A549 (cell line): ENCODE measurements around the gene PRDM10. TPM values are rescaled to one million over a fixed set of nuclear protein-coding genes. Genes with fewer than 3 reads are reported as not detected.

Experiments
- ATAC-seq, 2 experiments: fragments of 200-7000 bp in 1 of 2; fragments of >200 bp in 1 of 2; cut with Nextera tagmentation in 1 of 2; cut with Tn5 transposase in 1 of 2; 3 replicates each; pipeline versions ENCODE4 v1.8.0 to v1.9.1; 2018 to 2020; ENCODE audit warnings: mild to moderate bottlenecking in 1 of 2, moderate library complexity in 1 of 2
- CTCF ChIA-PET: fragments of 300-600 bp; sonication (Branson Sonifier 250); formaldehyde crosslinking; extraction: SDS; loops from one replicate; lab custom pipeline; 2021; ENCODE audit warnings: antibody characterized with exemption, inconsistent platforms; lab: Yijun Ruan, JAX
- POLR2A ChIA-PET: fragments of 350-600 bp; formaldehyde crosslinking; extraction: SDS; loops from one replicate; lab custom pipeline; 2021; ENCODE audit warnings: antibody characterized with exemption, inconsistent platforms; lab: Yijun Ruan, JAX
- DNase-seq, 2 experiments: peaks; one replicate each; pipeline versions ENCODE4 v3.0.0 to v3.0.0-alpha.2; 2011 to 2016; ENCODE audit warnings: low read depth in 1 of 2, low spot score in 1 of 2
- FAIRE-seq: peaks from 2 replicates; lab custom pipeline; 2011; peaks lifted over from hg19 to GRCh38; lab: Jason Lieb, UNC
- H3K27ac ChIP-seq, 2 experiments: fragments of >200 bp; sonication (Bioruptor Twin); formaldehyde crosslinking; 3 replicates each; pipeline ENCODE4 v1.5.1; 2016 to 2017
- H3K4me1 ChIP-seq: fragments of >200 bp; sonication (Bioruptor Twin); formaldehyde crosslinking; 3 replicates; pipeline ENCODE4 v1.6.1; 2016
- H3K4me2 ChIP-seq: fragments of >200 bp; sonication (Bioruptor Twin); formaldehyde crosslinking; 3 replicates; pipeline ENCODE4 v1.6.1; 2016
- H3K4me3 ChIP-seq: fragments of >200 bp; sonication (Bioruptor Twin); formaldehyde crosslinking; 3 replicates; pipeline ENCODE4 v1.5.1; 2016
- H3K9me3 ChIP-seq: fragments of >200 bp; sonication (Bioruptor Twin); formaldehyde crosslinking; 3 replicates; pipeline ENCODE4 v1.6.1; 2016
- CBX8 ChIP-seq: fragments of 200-600 bp; sonication (generic); IDR thresholded peaks from 2 replicates; pipeline ENCODE4 v1.6.1; 2016
- CEBPB ChIP-seq, 2 experiments: fragments of >200 bp in 1 of 2; sonication (Bioruptor Twin) in 1 of 2; formaldehyde crosslinking in 1 of 2; IDR thresholded peaks; 2 replicates each; pipeline ENCODE4 v1.6.1; 2012 to 2016
- CHD4 ChIP-seq: fragments of 200-600 bp; sonication (generic); IDR thresholded peaks from 2 replicates; pipeline ENCODE4 v1.6.1; 2016; ENCODE audit warnings: antibody characterized with exemption, mild to moderate bottlenecking, borderline replicate concordance
- FOSB ChIP-seq: fragments of 250-450 bp; sonication (Bioruptor Pico); IDR thresholded peaks from 2 replicates; pipeline ENCODE4 v1.5.0; 2020; ENCODE audit warnings: mild to moderate bottlenecking, moderate library complexity
- FOSL2 ChIP-seq, 2 experiments: fragments of 450-650 bp in 1 of 2; fragments of >200 bp in 1 of 2; sonication (Bioruptor Twin) in 1 of 2; formaldehyde crosslinking; IDR thresholded peaks; 2 replicates each; pipeline versions ENCODE4 v1.5.0 to v1.6.1; 2016 to 2020; ENCODE audit warnings: mild to moderate bottlenecking in 1 of 2, moderate library complexity in 1 of 2
- FOXS1 ChIP-seq: fragments of 250-450 bp; sonication (Bioruptor Pico); IDR thresholded peaks from 2 replicates; pipeline ENCODE4 v1.5.0; 2020; ENCODE audit warnings: mild to moderate bottlenecking, moderate library complexity
- HDAC2 ChIP-seq: fragments of 200-600 bp; sonication (generic); IDR thresholded peaks from 2 replicates; pipeline ENCODE4 v1.6.1; 2016
- KDM1A ChIP-seq: fragments of 200-600 bp; sonication (generic); IDR thresholded peaks from 2 replicates; pipeline ENCODE4 v1.6.1; 2016; ENCODE audit warnings: low read depth, mild to moderate bottlenecking
- MAFK ChIP-seq: fragments of 450-650 bp; IDR thresholded peaks from 2 replicates; pipeline ENCODE4 v1.6.1; 2014; ENCODE audit not compliant: partially characterized antibody
- NPAS2 ChIP-seq: fragments of 250-450 bp; sonication (Bioruptor Pico); IDR thresholded peaks from 2 replicates; pipeline ENCODE4 v1.8.0; 2022; ENCODE audit warnings: mild to moderate bottlenecking, moderate library complexity, borderline replicate concordance
- NR3C1 ChIP-seq: fragments of >200 bp; sonication (Bioruptor Twin); formaldehyde crosslinking; IDR thresholded peaks from 3 replicates; pipeline ENCODE4 v1.6.1; 2017
- PHF8 ChIP-seq: fragments of 200-600 bp; sonication (generic); IDR thresholded peaks from 2 replicates; pipeline ENCODE4 v1.6.1; 2016; ENCODE audit warnings: low read depth, mild to moderate bottlenecking, antibody characterized with exemption, moderate library complexity, borderline replicate concordance
- POLR2A ChIP-seq: IDR thresholded peaks from 2 replicates; pipeline ENCODE4 v1.6.1; 2012; ENCODE audit warnings: mild to moderate bottlenecking, low read length
- RARB ChIP-seq: fragments of 250-450 bp; sonication (Bioruptor Pico); IDR thresholded peaks from 2 replicates; pipeline ENCODE4 v1.8.0; 2021; ENCODE audit warnings: mild to moderate bottlenecking, moderate library complexity
- SREBF2 ChIP-seq: fragments of 450-650 bp; IDR thresholded peaks from 2 replicates; pipeline ENCODE4 v1.6.1; 2014; ENCODE audit warnings: mild to moderate bottlenecking, moderate library complexity
- TP53 ChIP-seq: fragments of 250-450 bp; sonication (Bioruptor Pico); IDR thresholded peaks from 2 replicates; pipeline ENCODE4 v1.5.0; 2021; ENCODE audit warnings: mild to moderate bottlenecking, moderate library complexity
- ZC3H11A ChIP-seq: fragments of 450-650 bp; IDR thresholded peaks from 2 replicates; pipeline ENCODE4 v1.6.1; 2014; ENCODE audit warnings: antibody characterized with exemption, mild to moderate bottlenecking
- ZSCAN20 ChIP-seq: fragments of 250-450 bp; sonication (Bioruptor Pico); IDR thresholded peaks from 2 replicates; pipeline ENCODE4 v1.8.0; 2022; ENCODE audit warnings: mild to moderate bottlenecking, moderate library complexity
- WGBS: methylation state at CpG from one replicate; pipeline ENCODE4 v1.1.6; 2017; ENCODE audit errors: missing lambda C conversion rate; 5-methylcytosine and 5-hydroxymethylcytosine counted together
- polyA plus RNA-seq, 4 experiments: library from polyadenylated mRNA; depleted of rRNA in 3 of 4; stranded (reverse); fragments of >200 nt; fragmentation: RNase III in 1 of 4; extraction: RNeasy Plus Mini Kit Qiagen cat#74134 plus additional on column Dnase treatment in 1 of 4; gene quantifications; 2 replicates in 3 of 4; 3 replicates in 1 of 4; pipeline ENCODE4 v1.2.3, GENCODE V29; 2011 to 2017
- TF ChIP-seq, protein P1 (sequence below): fragments of >200 bp; sonication (Bioruptor Twin); formaldehyde crosslinking; IDR thresholded peaks from 3 replicates; pipeline ENCODE4 v1.5.1; 2016
- TF ChIP-seq, protein P2 (sequence below): IDR thresholded peaks from 2 replicates; pipeline ENCODE4 v1.6.1; 2012

PRDM10 gene
- polyA plus RNA-seq, 2 of the 4 experiments (the other 2 are of a cell fraction) = 3.1 to 4.0 TPM

DNA sequence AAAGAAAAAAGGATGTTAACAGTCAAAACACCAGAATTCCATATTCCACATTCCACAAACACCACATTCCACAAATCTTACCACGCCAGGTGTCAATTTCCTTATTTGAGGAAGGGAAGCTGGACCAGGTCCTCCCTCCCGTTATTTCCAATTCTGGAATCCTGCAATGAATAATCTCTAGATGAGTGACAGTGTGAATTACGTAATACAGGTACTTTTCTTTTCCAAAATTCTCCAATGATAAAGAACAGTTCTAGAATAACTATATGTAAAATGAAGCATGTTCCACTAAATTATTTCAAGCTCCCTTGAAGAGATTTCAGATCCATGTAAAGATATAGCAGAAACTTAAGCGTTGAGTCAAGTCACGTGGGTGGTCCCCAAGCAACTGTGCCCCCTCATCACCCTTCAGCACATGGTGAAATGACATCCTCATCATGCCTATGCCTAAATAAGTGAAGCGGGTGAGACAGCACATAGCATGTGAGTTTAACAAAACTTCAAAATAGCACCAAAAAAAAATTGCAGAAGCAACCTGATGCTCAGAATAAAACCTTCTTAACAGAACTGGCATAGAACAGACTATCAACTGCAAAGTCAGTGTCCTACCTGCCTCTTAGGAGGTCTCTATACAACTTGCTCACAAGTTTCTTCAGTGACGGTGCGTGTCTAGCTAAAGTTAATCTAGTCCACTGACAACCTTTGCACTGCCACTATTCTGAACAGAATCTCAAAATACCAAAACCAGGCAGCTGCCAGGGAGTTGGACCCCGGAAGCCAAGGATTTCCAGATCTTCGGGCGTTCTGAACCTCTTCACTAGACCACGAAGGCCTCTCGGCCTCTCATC, 108.1 kb downstream of the PRDM10 start:
- POLR2A ChIA-PET = no interaction called here
- Histone ChIP-seq H3K4me1 (peaks cover 11% of the 10 kb centered on the region; the same call in 1 of the 3 replicates), H3K4me3 (peak overlapping the region; percentile 73), H3K27ac (peak overlapping the region; percentile 83 to 100), H3K9me3 (no peaks in the 10 kb centered on the region), H3K4me2 (peak overlapping the region; percentile 91)
- ATAC-seq (peak; percentile 24 to 26; a peak in 3 of 6 replicates), DNase-seq (no peak), FAIRE-seq (no peak)
- 27% methylated on average over 12 of the region's 13 CpGs for WGBS
- 0 out of 4 replicates have a peak, but pooled peaks of 1 of the 2 experiments have one; percentile 26 for TF ChIP-seq CEBPB (IDR thresholded peaks at IDR 0.05)
- no peak for TF ChIP-seq PHF8
- CTCF ChIA-PET = interaction anchor here (2.7 to 3.0 kb wide), 2 partner anchors 13 to 109 kb away, joined by 12 read pairs; no protein-coding TSS in a partner anchor

DNA sequence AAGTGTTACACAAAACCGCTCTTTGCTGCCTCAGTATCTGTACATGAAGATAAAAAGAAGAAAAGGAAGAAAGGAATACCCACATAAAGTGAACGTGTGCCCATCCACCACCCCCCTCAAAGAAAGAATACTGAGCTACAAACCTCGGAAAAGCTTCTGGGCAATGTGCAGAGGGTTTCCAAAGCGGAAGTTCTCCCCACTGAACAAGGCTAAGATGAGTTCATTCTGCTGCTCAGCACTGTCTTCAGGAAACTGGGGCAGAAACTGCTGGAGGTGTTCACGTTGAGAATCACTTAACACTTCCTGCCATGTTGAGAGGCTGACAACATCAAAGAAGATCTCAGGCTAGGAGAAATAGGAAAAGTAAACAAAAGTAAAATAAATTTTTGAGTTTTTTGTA, 114.2 kb downstream of the PRDM10 start:
- H3K4me1 ChIP-seq = no peaks in the 10 kb centered on the region
- H3K27ac ChIP-seq = no peak overlapping the region
- no peak overlapping the region for H3K4me2 ChIP-seq
- no peak for DNase-seq
- ChIA-PET POLR2A (no interaction called here), CTCF (no interaction called here)
- no peak for FAIRE-seq
- no peaks in the 10 kb centered on the region for H3K9me3 ChIP-seq
- H3K4me3 ChIP-seq = no peak overlapping the region
- 91% methylated on average over 5 of the region's 5 CpGs for WGBS
- ATAC-seq = no peak
- no peak for TF ChIP-seq FOSB
- TF ChIP-seq TP53 = no peak
- TF ChIP-seq ZC3H11A = no peak
- no peak for TF ChIP-seq CBX8
- TF ChIP-seq RARB (CRISPR knock-in tag) = no peak
- no peak for TF ChIP-seq FOSL2 (IDR thresholded peaks at IDR 0.05)
- no peak for TF ChIP-seq FOSL2 (CRISPR knock-in tag; IDR thresholded peaks at IDR 0.05)
- TF ChIP-seq SREBF2 = no peak
- TF ChIP-seq, protein P1, sequence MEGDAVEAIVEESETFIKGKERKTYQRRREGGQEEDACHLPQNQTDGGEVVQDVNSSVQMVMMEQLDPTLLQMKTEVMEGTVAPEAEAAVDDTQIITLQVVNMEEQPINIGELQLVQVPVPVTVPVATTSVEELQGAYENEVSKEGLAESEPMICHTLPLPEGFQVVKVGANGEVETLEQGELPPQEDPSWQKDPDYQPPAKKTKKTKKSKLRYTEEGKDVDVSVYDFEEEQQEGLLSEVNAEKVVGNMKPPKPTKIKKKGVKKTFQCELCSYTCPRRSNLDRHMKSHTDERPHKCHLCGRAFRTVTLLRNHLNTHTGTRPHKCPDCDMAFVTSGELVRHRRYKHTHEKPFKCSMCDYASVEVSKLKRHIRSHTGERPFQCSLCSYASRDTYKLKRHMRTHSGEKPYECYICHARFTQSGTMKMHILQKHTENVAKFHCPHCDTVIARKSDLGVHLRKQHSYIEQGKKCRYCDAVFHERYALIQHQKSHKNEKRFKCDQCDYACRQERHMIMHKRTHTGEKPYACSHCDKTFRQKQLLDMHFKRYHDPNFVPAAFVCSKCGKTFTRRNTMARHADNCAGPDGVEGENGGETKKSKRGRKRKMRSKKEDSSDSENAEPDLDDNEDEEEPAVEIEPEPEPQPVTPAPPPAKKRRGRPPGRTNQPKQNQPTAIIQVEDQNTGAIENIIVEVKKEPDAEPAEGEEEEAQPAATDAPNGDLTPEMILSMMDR = no peak

DNA sequence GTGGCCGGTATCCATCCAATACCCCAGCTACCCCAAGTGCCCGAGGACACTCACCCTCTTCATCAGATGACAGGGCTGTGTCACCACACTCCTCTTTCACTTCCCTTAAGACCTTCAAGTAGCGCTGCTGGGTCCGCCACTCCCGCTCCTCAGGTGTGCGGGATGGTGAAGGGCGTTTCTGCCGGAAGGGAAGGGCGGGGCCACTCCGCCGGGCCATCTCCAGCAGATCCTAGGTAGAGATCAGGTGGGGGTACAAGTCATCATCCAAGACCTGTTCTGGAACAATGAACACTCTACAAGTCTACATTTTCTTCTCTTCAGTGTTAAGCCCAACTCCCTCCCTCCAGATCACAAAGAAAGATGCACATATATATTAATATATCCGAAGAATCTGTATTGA, 117.3 kb downstream of the PRDM10 start:
- no peak for DNase-seq
- no peak for ATAC-seq
- no peak for FAIRE-seq
- TF ChIP-seq NR3C1 (no peak), MAFK (no peak), CHD4 (no peak), KDM1A (no peak), HDAC2 (no peak), ZSCAN20 (CRISPR knock-in tag) (no peak), FOXS1 (CRISPR knock-in tag) (no peak), NPAS2 (CRISPR knock-in tag) (no peak), POLR2A (no peak), SREBF2 (no peak)
- TF ChIP-seq, protein P2, sequence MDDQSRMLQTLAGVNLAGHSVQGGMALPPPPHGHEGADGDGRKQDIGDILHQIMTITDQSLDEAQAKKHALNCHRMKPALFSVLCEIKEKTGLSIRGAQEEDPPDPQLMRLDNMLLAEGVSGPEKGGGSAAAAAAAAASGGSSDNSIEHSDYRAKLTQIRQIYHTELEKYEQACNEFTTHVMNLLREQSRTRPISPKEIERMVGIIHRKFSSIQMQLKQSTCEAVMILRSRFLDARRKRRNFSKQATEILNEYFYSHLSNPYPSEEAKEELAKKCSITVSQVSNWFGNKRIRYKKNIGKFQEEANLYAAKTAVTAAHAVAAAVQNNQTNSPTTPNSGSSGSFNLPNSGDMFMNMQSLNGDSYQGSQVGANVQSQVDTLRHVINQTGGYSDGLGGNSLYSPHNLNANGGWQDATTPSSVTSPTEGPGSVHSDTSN = no peak
- 92% methylated on average over 12 of the region's 12 CpGs for WGBS
- H3K27ac ChIP-seq = no peak overlapping the region
- H3K4me3 ChIP-seq = no peak overlapping the region
- no peak overlapping the region for H3K4me2 ChIP-seq
- POLR2A ChIA-PET = no interaction called here
- H3K9me3 ChIP-seq = no peaks in the 10 kb centered on the region
- no peaks in the 10 kb centered on the region for H3K4me1 ChIP-seq
- CTCF ChIA-PET = interaction anchor here (1.2 kb wide), 2 partner anchors 12 to 100 kb away, joined by 5 read pairs; no protein-coding TSS in a partner anchor
